Muscle layer of colon (tissue), 2 donors: Measurements from ENCODE around the gene RNF182.

Experiments used
- H3K27ac ChIP-seq: one replicate; pipeline ENCODE4 v1.7.0; 2013; ENCODE audit warnings: low read depth, mild to moderate bottlenecking, low read length, moderate library complexity
- H3K27me3 ChIP-seq, 2 donors: one replicate each; pipeline ENCODE4 v1.7.0; 2013; ENCODE audit warnings: low read length in 2 of 2, mild to moderate bottlenecking in 2 of 2; ENCODE audit not compliant: insufficient read depth in 2 of 2, control insufficient read depth in 1 of 2
- H3K36me3 ChIP-seq: one replicate; pipeline ENCODE4 v1.7.0; 2013; ENCODE audit warnings: mild to moderate bottlenecking, low read length; ENCODE audit not compliant: insufficient read depth
- H3K4me1 ChIP-seq: one replicate; pipeline ENCODE4 v1.7.0; 2013; ENCODE audit warnings: mild to moderate bottlenecking, low read length; ENCODE audit not compliant: insufficient read depth
- H3K4me3 ChIP-seq, 2 donors: one replicate each; pipeline ENCODE4 v1.7.0; 2013; ENCODE audit warnings: low read length in 2 of 2, low read depth in 1 of 2, mild to moderate bottlenecking in 1 of 2, moderate library complexity in 1 of 2
- H3K9ac ChIP-seq: one replicate; pipeline ENCODE4 v1.7.0; 2013; ENCODE audit warnings: low read length
- H3K9me3 ChIP-seq: one replicate; pipeline ENCODE4 v1.7.0; 2013; ENCODE audit warnings: mild to moderate bottlenecking, low read length
- donor health status: abdominal sarcoma.
- donor health status: Adenocarcinoma of cecum.

RNF182 gene

DNA sequence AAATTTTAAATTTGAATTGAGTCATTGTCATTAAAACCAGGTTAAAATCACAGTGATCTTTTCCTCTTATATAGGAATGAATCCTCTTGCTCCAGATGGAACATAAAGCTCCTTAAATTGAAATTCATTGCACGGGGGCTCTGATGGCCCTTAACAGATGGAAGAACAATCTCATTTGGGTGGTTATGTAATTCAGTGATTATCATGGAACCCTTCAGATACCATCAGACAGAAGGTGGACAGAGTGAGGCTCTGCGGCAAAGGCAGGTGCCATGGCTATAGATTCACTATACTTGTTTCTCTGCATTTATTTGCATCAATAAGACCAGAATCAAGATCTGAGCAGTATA, 17.8 kb upstream of the RNF182 start:
- Histone ChIP-seq H3K4me3 (no peak overlapping the region), H3K27ac (no peak overlapping the region), H3K9ac (no peak overlapping the region), H3K4me1 (no peaks in the 10 kb centered on the region), H3K9me3 (no peaks in the 10 kb centered on the region), H3K27me3 (no peaks in the 10 kb centered on the region), H3K36me3 (no peaks in the 10 kb centered on the region)

GRCh38 chr6:13907614-13908215, 17.0 kb upstream of the RNF182 start:
- Histone ChIP-seq H3K9ac (no peak overlapping the region), H3K27ac (no peak overlapping the region), H3K36me3 (no peaks in the 10 kb centered on the region), H3K27me3 (no peaks in the 10 kb centered on the region), H3K9me3 (no peaks in the 10 kb centered on the region), H3K4me3 (no peak overlapping the region), H3K4me1 (no peaks in the 10 kb centered on the region)

DNA sequence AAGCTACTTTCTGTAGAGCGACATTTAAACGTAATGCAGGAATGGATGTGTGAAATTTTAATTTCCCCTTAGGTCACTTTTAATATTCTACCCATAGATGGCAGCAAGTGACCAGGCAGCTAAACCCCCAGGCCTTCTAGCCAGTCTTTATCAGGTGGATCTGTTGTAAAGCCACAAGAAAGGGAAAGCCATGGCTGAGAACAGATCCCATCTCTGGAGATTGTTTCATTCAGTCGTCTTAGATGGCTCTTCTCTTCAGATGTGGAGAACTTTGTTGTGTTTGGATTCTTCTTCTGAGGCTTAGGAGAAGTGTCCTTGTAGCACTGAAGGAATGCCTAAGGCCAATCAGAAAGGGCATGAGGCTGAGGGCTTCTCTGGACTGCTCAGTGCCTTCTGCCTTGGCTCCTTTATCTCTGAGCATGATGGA, 15.8 kb upstream of the RNF182 start:
- H3K4me3 ChIP-seq: no peak overlapping the region
- H3K9me3 ChIP-seq: no peaks in the 10 kb centered on the region
- no peak overlapping the region for H3K27ac ChIP-seq
- no peaks in the 10 kb centered on the region for H3K27me3 ChIP-seq
- no peaks in the 10 kb centered on the region for H3K4me1 ChIP-seq
- no peaks in the 10 kb centered on the region for H3K36me3 ChIP-seq
- no peak overlapping the region for H3K9ac ChIP-seq

- Histone ChIP-seq H3K4me1 (no peaks in the 10 kb centered on the region), H3K9ac (no peak overlapping the region), H3K36me3 (no peaks in the 10 kb centered on the region), H3K4me3 (no peak overlapping the region), H3K27ac (no peak overlapping the region), H3K9me3 (no peaks in the 10 kb centered on the region), H3K27me3 (no peaks in the 10 kb centered on the region)
Observed at GRCh38 chr6:13910443-13910842, 14.3 kb upstream of the RNF182 start.

DNA sequence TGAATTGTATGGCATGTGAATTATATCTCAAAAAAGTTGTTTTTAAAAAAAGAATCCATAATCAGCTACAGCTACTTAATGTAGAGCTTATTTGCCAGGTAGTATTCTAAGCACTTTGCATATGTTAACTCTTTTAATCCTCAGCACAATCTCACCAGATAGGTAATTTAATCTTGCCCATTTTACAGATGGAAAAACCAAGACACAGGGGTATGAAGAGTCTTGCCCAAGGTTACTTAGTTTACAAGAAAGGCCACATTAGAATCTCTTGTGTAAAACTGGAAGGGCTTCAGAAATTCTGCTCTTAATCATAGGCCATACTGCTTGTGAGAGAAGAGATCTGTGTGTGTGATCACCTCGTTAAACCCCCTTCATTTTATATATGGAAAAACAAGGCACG, 13.4 kb upstream of the RNF182 start:
- Histone ChIP-seq H3K27ac (no peak overlapping the region), H3K36me3 (no peaks in the 10 kb centered on the region), H3K4me1 (no peaks in the 10 kb centered on the region), H3K9ac (no peak overlapping the region), H3K4me3 (no peak overlapping the region), H3K9me3 (no peaks in the 10 kb centered on the region), H3K27me3 (no peaks in the 10 kb centered on the region)

GRCh38 chr6:13913226-13914001, 11.3 kb upstream of the RNF182 start:
- Histone ChIP-seq H3K4me3 (no peak overlapping the region), H3K9ac (no peak overlapping the region), H3K4me1 (no peaks in the 10 kb centered on the region), H3K27ac (no peak overlapping the region), H3K36me3 (no peaks in the 10 kb centered on the region), H3K27me3 (no peaks in the 10 kb centered on the region), H3K9me3 (no peaks in the 10 kb centered on the region)

GRCh38 chr6:13914351-13914750, 10.4 kb upstream of the RNF182 start:
- no peak overlapping the region for H3K27ac ChIP-seq
- no peak overlapping the region for H3K9ac ChIP-seq
- H3K36me3 ChIP-seq: no peaks in the 10 kb centered on the region
- H3K4me3 ChIP-seq: no peak overlapping the region
- H3K27me3 ChIP-seq: no peaks in the 10 kb centered on the region
- H3K4me1 ChIP-seq: no peaks in the 10 kb centered on the region
- H3K9me3 ChIP-seq: no peaks in the 10 kb centered on the region

GRCh38 chr6:13915561-13916229, 9.1 kb upstream of the RNF182 start:
- Histone ChIP-seq H3K9me3 (no peaks in the 10 kb centered on the region), H3K4me3 (no peak overlapping the region), H3K27me3 (no peaks in the 10 kb centered on the region), H3K36me3 (no peaks in the 10 kb centered on the region), H3K27ac (no peak overlapping the region), H3K4me1 (no peaks in the 10 kb centered on the region), H3K9ac (no peak overlapping the region)

DNA sequence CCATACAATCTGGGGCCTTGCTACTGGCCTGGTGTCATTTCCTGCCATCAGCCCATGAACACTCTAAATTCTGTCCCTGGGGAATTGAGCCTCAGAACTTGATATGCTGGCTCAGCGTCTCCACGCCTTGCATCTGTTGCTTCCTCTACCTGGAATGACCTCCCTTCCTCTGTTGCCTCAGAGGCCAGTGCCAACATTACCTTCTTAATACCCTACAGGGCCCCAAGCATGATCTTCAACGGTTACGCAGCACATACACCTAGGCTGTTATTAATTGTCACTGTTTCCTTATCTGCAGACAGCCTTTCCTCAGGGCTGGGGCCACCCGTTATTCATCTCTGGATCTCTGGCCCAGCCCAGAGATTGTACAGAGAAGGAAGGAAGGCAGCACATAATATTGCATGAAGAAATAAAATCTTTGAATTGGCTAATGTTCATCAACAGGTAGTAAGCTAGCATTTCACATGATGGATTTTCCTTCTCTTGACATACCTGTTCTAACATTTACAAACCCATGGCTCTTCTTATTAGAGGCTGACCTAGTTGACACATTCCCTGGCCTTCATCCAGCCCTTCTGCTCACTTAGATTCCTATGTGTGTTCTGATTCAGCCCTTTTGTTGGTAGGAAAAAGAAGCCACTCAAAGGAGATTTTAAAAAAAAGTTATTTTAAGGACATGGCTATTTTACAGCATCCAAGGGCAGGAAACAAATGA, 8.4 kb upstream of the RNF182 start:
- Histone ChIP-seq H3K4me1 (no peaks in the 10 kb centered on the region), H3K9ac (no peak overlapping the region), H3K36me3 (no peaks in the 10 kb centered on the region), H3K9me3 (no peaks in the 10 kb centered on the region), H3K27ac (no peak overlapping the region), H3K4me3 (no peak overlapping the region), H3K27me3 (no peaks in the 10 kb centered on the region)

GRCh38 chr6:13917141-13917540, 7.6 kb upstream of the RNF182 start:
- no peak overlapping the region for H3K27ac ChIP-seq
- H3K4me1 ChIP-seq: no peaks in the 10 kb centered on the region
- H3K9ac ChIP-seq: no peak overlapping the region
- H3K36me3 ChIP-seq: no peaks in the 10 kb centered on the region
- no peaks in the 10 kb centered on the region for H3K27me3 ChIP-seq
- H3K4me3 ChIP-seq: no peak overlapping the region
- H3K9me3 ChIP-seq: no peaks in the 10 kb centered on the region

DNA sequence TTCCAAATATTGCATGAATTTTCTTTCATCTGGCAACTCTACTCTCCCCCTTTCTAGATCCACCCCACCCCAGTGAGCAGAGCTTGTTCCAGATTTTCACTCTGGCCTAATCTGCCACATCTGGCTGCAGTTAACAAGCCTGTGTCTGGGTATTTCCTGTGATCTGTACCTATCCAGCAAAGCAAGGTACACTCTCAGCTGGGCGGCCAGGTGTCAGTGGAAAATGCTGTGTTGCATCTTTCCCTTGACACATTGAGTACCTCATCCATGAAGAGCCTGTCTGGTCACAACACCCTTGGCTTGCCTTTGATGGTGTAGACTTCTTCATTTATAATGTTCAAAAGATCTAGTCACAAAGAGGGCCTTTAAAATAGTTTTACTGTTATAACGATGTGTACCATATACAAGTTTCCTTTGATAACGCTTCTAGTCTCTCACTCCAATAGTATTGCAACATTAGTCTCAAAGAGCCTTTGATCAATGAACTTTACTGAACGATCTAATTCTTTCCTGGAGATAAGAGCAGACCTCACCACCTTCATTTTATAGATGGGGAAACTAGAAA, 6.0 kb upstream of the RNF182 start:
- H3K9ac ChIP-seq: no peak overlapping the region
- H3K9me3 ChIP-seq: no peaks in the 10 kb centered on the region
- no peaks in the 10 kb centered on the region for H3K36me3 ChIP-seq
- H3K4me3 ChIP-seq: no peak overlapping the region
- H3K27ac ChIP-seq: no peak overlapping the region
- H3K4me1 ChIP-seq: no peaks in the 10 kb centered on the region
- H3K27me3 ChIP-seq: peaks cover 0 to under 1% of the 10 kb centered on the region in 2 donors
